Measurements from ENCODE around the gene MMP17.

Gene MMP17

GRCh38 chr12:131863711-131864396 lies 35.7 kb downstream of the MMP17 start:
- no peak for TF ChIP-seq CTCF (conservative IDR thresholded peaks at IDR 0.05)
- H3K27ac ChIP-seq, result no peak overlapping the region

- TF ChIP-seq CTCF (conservative IDR thresholded peaks at IDR 0.05), result no peak
- no peak overlapping the region for H3K27ac ChIP-seq
Observed at GRCh38 chr12:131864469-131864868, 36.3 kb downstream of the MMP17 start.

- no peak for TF ChIP-seq CTCF (conservative IDR thresholded peaks at IDR 0.05)
- H3K27ac ChIP-seq, result no peak overlapping the region
Observed at GRCh38 chr12:131865180-131865875, 37.1 kb downstream of the MMP17 start.

- no peak for TF ChIP-seq CTCF (conservative IDR thresholded peaks at IDR 0.05)
- H3K27ac ChIP-seq, result no peak overlapping the region
Observed at GRCh38 chr12:131867471-131867870, 39.3 kb downstream of the MMP17 start.

- H3K27ac ChIP-seq, result no peak overlapping the region
Observed at GRCh38 chr12:131867891-131868675, 39.9 kb downstream of the MMP17 start.

GRCh38 chr12:131869871-131870418 lies 41.8 kb downstream of the MMP17 start:
- no peak overlapping the region for H3K27ac ChIP-seq
- TF ChIP-seq CTCF (conservative IDR thresholded peaks at IDR 0.05), result no peak

More at GRCh38 chr12:131867891-131868675, 39.9 kb downstream of the MMP17 start:
- TF ChIP-seq CTCF (conservative IDR thresholded peaks at IDR 0.05), result no peak

- TF ChIP-seq CTCF (conservative IDR thresholded peaks at IDR 0.05), result no peak
- peak overlapping the region; percentile 40; the same call in 1 of the 2 replicates for H3K27ac ChIP-seq
Observed at GRCh38 chr12:131871677-131872076, 43.5 kb downstream of the MMP17 start.
